22Rv1 (cell line): ENCODE measurements around the gene L3MBTL4.
"Not testable (repeated sequence)": the region's sequence is repeated elsewhere in the genome, so short reads cannot be mapped to it uniquely, and the experiment has no call there.

Experiments
- H3K27ac ChIP-seq: fragments of 450-650 bp; 2 replicates; pipeline ENCODE4 v1.5.1; 2017
- ZFX ChIP-seq: fragments of 450-650 bp; IDR thresholded peaks from 2 replicates; pipeline ENCODE4 v1.6.1; 2017; ENCODE audit warnings: antibody characterized with exemption, borderline replicate concordance
- TF ChIP-seq, protein P1 (sequence below): fragments of 450-650 bp; IDR thresholded peaks from 2 replicates; pipeline ENCODE4 v1.5.1; 2017; ENCODE audit warnings: mild to moderate bottlenecking

The L3MBTL4 gene

DNA sequence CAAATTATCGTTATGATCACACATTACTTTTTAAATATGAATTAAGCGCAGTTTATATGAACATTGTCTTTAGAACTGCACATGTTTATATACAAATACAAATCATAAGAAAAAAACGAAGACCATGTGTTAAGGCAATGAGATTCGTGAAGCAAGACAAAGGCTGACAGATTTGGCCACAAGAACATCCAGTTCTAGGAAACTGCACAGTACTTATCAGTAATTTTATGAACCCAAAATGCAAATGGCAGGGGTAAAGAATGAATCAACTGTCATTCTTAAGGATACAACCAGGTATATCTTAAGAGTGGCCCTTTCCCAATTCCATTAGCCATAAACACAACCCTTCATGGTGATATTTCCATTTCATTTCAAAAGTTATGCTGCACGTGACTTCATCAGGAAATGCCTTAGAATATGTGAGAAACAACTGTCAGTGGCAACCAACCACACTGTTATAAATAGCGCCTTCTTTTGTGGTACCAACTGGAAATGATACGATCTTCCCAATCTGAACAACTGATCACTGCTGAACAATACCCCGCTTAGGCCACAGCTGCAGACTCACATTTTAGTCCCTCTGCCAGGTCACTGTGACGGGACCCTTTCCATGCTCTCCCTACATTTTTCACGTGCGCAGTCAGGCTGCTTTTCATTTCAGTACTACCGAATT is 144.9 kb downstream of the L3MBTL4 start:
- H3K27ac ChIP-seq = no peak overlapping the region
- TF ChIP-seq, protein P1, sequence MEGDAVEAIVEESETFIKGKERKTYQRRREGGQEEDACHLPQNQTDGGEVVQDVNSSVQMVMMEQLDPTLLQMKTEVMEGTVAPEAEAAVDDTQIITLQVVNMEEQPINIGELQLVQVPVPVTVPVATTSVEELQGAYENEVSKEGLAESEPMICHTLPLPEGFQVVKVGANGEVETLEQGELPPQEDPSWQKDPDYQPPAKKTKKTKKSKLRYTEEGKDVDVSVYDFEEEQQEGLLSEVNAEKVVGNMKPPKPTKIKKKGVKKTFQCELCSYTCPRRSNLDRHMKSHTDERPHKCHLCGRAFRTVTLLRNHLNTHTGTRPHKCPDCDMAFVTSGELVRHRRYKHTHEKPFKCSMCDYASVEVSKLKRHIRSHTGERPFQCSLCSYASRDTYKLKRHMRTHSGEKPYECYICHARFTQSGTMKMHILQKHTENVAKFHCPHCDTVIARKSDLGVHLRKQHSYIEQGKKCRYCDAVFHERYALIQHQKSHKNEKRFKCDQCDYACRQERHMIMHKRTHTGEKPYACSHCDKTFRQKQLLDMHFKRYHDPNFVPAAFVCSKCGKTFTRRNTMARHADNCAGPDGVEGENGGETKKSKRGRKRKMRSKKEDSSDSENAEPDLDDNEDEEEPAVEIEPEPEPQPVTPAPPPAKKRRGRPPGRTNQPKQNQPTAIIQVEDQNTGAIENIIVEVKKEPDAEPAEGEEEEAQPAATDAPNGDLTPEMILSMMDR = no peak
- TF ChIP-seq ZFX = no peak

DNA sequence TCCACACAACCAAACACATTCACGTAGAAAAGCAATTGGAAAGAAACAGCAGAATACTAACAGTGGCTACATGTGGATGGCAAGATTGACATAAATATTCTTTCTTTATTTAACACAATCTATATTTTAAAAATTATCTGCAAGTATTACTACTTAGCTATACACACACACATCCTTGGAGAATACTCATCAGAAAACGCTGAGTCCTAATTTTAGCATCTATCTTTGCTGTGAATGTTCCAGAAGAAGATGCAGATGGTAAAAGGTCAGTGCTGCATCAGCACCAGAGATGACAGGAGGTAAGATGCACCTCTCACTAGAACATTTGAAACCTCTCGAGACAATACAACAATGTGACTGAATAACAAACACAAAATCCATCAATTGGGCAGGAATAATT is 148.5 kb downstream of the L3MBTL4 start:
- no peak overlapping the region for H3K27ac ChIP-seq
- TF ChIP-seq, protein P1 = no peak
- no peak for TF ChIP-seq ZFX

DNA sequence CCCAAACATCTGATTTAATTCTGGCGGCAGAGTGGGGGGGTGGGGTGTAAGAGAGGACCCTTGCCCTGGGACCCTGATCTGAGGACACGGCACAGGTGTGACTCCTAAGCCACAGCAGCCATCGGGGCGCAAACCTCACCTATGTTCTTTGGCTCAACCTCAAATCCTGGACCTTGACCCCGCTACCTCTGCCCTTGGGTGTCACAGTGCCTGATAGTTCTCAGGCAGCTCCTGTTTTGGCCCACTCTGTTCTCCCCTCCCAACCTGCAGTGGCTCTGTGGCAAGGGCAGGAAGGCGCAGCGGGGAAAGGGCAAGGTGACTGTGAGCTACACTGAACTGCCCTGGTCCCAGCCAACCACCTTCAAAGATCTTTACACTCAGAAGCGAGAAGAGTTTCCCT is 152.8 kb downstream of the L3MBTL4 start:
- TF ChIP-seq ZFX = no peak
- TF ChIP-seq, protein P1 = no peak
- H3K27ac ChIP-seq = no peak overlapping the region

DNA sequence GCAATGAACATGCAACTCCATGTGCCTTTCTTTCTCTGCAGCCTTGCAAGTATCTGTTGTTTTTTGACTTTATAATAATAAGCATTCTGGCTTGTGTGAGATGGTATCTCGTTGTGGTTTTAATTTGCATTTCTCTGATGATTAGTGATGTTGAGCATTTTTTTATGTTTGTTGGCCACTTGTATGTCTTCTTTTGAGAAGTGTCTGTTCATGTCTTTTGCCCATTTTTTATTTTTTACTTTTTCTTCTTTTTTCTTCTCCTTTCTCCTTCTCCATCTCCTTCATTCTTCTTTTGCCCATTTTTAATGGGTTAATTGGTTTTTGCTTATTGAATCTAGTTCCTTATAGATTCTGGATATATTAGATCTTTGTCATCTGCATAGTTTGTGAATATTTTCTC is 155.4 kb downstream of the L3MBTL4 start:
- not testable (repeated sequence) for H3K27ac ChIP-seq

DNA sequence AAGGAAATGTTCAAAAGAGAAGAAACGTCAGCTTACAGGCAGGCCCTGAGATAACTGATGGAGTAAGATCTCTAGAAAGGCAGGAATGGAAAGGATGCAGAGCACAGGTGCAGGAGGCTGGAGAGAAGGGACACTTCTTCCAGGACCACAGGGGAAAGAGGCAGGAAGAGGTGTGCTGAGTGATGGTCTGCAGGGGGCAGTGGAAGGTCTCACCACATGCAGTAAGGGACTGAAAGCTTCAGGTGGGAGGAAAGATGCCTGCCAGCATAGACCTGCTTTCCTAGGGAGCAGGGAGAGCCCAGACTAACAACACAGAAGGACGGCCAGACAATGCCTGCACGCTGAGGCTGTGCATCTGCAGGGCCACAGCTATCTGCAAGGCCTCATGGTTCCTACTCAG is 156.8 kb downstream of the L3MBTL4 start:
- no peak overlapping the region for H3K27ac ChIP-seq
- TF ChIP-seq, protein P1 = no peak
- no peak for TF ChIP-seq ZFX

DNA sequence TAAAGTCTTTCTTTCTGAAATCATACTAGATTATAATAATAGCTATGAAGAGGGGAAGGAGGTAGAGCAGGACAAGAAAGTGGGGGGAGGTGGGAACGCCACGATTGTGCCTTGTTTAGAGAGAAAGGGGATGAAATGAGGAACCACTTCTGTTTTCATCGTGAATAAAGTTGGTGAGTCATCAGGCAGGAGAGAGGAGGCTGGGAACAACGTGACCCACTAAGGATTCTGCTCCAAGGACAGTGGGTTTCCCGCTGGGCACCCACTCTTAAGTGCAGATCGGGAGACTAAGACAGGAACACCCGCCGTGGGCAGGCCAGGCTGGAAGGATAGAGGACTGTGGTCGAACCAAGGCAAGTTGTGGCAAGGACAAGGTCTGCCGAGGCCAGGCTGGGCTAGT is 158.2 kb downstream of the L3MBTL4 start:
- H3K27ac ChIP-seq = no peak overlapping the region
- TF ChIP-seq ZFX = no peak
- TF ChIP-seq, protein P1 = no peak

DNA sequence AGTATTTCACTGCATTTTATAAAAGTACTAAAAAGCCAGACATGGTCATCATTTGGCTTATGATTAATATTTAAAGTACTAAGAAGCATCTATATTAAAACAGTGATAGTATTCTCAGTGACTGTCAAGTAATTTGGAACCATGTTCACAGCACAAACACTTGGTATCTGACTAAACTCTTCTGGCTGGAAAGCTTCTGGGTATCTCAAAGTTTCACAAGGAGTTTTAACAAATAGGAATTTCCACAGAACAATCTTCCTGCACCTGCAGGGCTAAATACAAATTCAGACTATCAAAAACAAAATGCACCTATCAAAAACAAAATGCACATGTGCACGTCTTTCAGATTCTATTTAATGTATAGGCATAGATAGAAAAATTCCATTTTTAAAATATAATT is 158.8 kb downstream of the L3MBTL4 start:
- TF ChIP-seq ZFX = no peak
- TF ChIP-seq, protein P1 = no peak
- H3K27ac ChIP-seq = no peak overlapping the region
